HG03439 (cell line): Measurements from ENCODE around the gene ZEB1.
"Not testable (repeated sequence)": the region's sequence is repeated elsewhere in the genome, so short reads cannot be mapped to it uniquely, and the experiment has no call there.

Experiments
- ATAC-seq: cut with Tn5 transposase; IDR thresholded peaks from one replicate; pipeline ENCODE4 v1.9.1; 2021; ENCODE audit warnings: mild to moderate bottlenecking, moderate library complexity; ENCODE audit not compliant: unreplicated experiment

Gene ZEB1

GRCh38 chr10:31479752-31480151 is 160.7 kb downstream of the ZEB1 start:
- ATAC-seq = no peak

GRCh38 chr10:31483546-31483945 is 164.5 kb downstream of the ZEB1 start:
- ATAC-seq = no peak

GRCh38 chr10:31484431-31485135 is 165.6 kb downstream of the ZEB1 start:
- no peak for ATAC-seq

- ATAC-seq = no peak
Observed at GRCh38 chr10:31490858-31491504, 172.0 kb downstream of the ZEB1 start.

GRCh38 chr10:31507427-31507826 is 188.4 kb downstream of the ZEB1 start:
- ATAC-seq = no peak

- no peak for ATAC-seq
Observed at GRCh38 chr10:31508234-31508633, 189.2 kb downstream of the ZEB1 start.

GRCh38 chr10:31508882-31509281 is 189.9 kb downstream of the ZEB1 start:
- ATAC-seq = no peak

- no peak for ATAC-seq
Observed at GRCh38 chr10:31509989-31510388, 191.0 kb downstream of the ZEB1 start.

- no peak for ATAC-seq
Observed at GRCh38 chr10:31515116-31515515, 196.1 kb downstream of the ZEB1 start.

- no peak for ATAC-seq
Observed at GRCh38 chr10:31515819-31516402, 196.9 kb downstream of the ZEB1 start.

GRCh38 chr10:31520986-31521831 is 202.2 kb downstream of the ZEB1 start:
- no peak for ATAC-seq

- no peak for ATAC-seq
Observed at GRCh38 chr10:31522820-31523219, 203.8 kb downstream of the ZEB1 start.

GRCh38 chr10:31524460-31524859 is 205.4 kb downstream of the ZEB1 start:
- no peak for ATAC-seq

GRCh38 chr10:31526178-31526577 is 207.2 kb downstream of the ZEB1 start:
- no peak for ATAC-seq

- ATAC-seq = no peak
Observed at GRCh38 chr10:31526681-31527080, 207.7 kb downstream of the ZEB1 start.

- no peak for ATAC-seq
Observed at GRCh38 chr10:31528831-31529230, 209.8 kb downstream of the ZEB1 start.

GRCh38 chr10:31536302-31536701 is 217.3 kb downstream of the ZEB1 start:
- no peak for ATAC-seq

- ATAC-seq = no peak
Observed at GRCh38 chr10:31549896-31550295, 230.9 kb downstream of the ZEB1 start.

GRCh38 chr10:31554556-31554955 is 235.5 kb downstream of the ZEB1 start:
- no peak for ATAC-seq

- no peak for ATAC-seq
Observed at GRCh38 chr10:31557854-31558253, 238.8 kb downstream of the ZEB1 start.

GRCh38 chr10:31568252-31568861 is 249.3 kb downstream of the ZEB1 start:
- not testable (repeated sequence) for ATAC-seq
